Uterus (tissue), 2 donors: ENCODE results near the gene DUOXA1.

Experiments
- CTCF ChIP-seq, 4 experiments: fragments of 200-600 bp in 2 of 4; fragments of 450-650 bp in 2 of 4; sonication (generic) in 2 of 4; IDR thresholded peaks; one replicate each; pipeline ENCODE4 v1.5.1; 2016 to 2019; ENCODE audit warnings: antibody characterized with exemption in 4 of 4, mild to moderate bottlenecking in 2 of 4, moderate library complexity in 1 of 4
- POLR2A ChIP-seq, 2 donors: fragments of 450-650 bp; IDR thresholded peaks; one replicate each; pipeline ENCODE4 v1.6.1; 2016; ENCODE audit warnings: antibody characterized with exemption in 2 of 2, mild to moderate bottlenecking in 1 of 2, moderate library complexity in 1 of 2

GRCh38 chr15:45177285-45177684, 47.6 kb upstream of the DUOXA1 start:
- TF ChIP-seq CTCF (IDR thresholded peaks at IDR 0.05) (no peak), POLR2A (IDR thresholded peaks at IDR 0.05) (no peak)
